Measurements from ENCODE around the gene CHN2. TPM values are rescaled to one million over a fixed set of nuclear protein-coding genes. Genes with fewer than 3 reads are reported as not detected.
"Not testable (repeated sequence)": the region's sequence is repeated elsewhere in the genome, so short reads cannot be mapped to it uniquely, and the experiment has no call there.

The CHN2 gene
- total and polyA plus RNA-seq, 10 donors = 4.2 to 52.0 (median 28.5) TPM

DNA sequence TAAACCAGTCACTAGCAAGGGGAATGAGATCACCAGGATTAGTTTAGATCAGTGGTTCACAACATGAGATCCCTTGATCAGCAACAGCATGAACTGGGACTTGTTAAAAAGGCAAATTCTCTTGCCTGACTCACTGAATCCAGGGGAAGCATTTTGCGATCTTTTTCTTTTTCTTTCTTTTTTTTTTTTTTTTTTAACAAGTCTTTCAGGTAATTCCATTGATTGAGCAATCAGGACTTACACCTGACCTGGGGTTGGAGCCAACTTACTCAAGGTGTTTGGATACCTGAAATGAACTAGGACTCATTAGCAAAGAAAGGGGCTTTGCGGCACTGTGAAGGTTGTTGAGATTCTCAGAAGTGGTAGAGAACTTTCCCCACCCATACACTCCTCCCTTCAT is 321.9 kb downstream of the CHN2 start:
- Histone ChIP-seq H3K4me1 (no peaks in the 10 kb centered on the region), H3K9me3 (peaks cover 0 to 11% (median 6%) of the 10 kb centered on the region in 8 donors), H3K27ac (no peak overlapping the region), H3K27me3 (replicated peaks in 1 of 7) (no peaks in the 10 kb centered on the region), H3K36me3 (peaks cover 0 to 17% (median 0%) of the 10 kb centered on the region in 6 donors), H3K4me3 (no peak overlapping the region)
- WGBS, 5 donors = 86 to 100% (median 95%) methylated on average over 2 of the region's 2 CpGs
- TF ChIP-seq CTCF (IDR thresholded peaks at IDR 0.05 in 8 of 11, conservative IDR thresholded peaks at IDR 0.05 in 3 of 11) (no peak), POLR2A (IDR thresholded peaks at IDR 0.05) (no peak), POLR2AphosphoS5 (IDR thresholded peaks at IDR 0.05) (no peak)
- no peak for DNase-seq
- intact Hi-C loops (cut with DNase I; ENCODE audit: low total_unique reads) = no loop called here

DNA sequence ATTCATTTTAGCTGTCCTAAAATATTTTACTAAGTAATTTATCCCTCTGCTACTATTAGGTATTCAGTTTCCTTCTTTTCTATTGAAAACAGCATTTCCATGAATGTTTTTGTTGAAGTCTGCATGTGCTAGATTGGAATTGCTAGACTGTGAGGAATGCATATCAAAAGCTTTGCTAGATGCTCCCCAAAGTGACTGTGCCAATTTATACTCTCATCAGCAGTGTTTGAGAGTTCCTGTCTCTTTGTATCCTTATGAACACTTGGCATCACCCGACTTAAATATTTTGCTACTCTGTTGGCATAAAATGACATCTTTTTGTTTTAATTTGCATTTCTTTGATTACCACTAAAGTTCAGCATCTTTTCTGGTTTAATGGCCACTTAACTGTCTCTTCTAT is 324.0 kb downstream of the CHN2 start:
- DNase-seq = no peak
- intact Hi-C loops (cut with DNase I; ENCODE audit: low total_unique reads) = no loop called here
- Histone ChIP-seq H3K4me3 (no peak overlapping the region), H3K36me3 (no peaks in the 10 kb centered on the region), H3K9me3 (peaks cover 0 to 24% (median 16%) of the 10 kb centered on the region in 8 donors), H3K27me3 (replicated peaks in 1 of 7) (no peaks in the 10 kb centered on the region), H3K27ac (no peak overlapping the region), H3K4me1 (no peaks in the 10 kb centered on the region)
- 69 to 79% (median 76%) methylated on average over 1 of the region's 1 CpG for WGBS, 5 donors
- TF ChIP-seq POLR2A (IDR thresholded peaks at IDR 0.05) (no peak), POLR2AphosphoS5 (IDR thresholded peaks at IDR 0.05) (no peak), CTCF (IDR thresholded peaks at IDR 0.05 in 8 of 11, conservative IDR thresholded peaks at IDR 0.05 in 3 of 11) (no peak)

GRCh38 chr7:29523728-29524127 is 329.2 kb downstream of the CHN2 start:
- Histone ChIP-seq H3K27me3 (replicated peaks in 1 of 7) (no peaks in the 10 kb centered on the region), H3K9me3 (peaks cover 0 to 24% (median 16%) of the 10 kb centered on the region in 8 donors), H3K36me3 (no peaks in the 10 kb centered on the region), H3K4me3 (no peak overlapping the region), H3K4me1 (no peaks in the 10 kb centered on the region), H3K27ac (no peak overlapping the region)
- TF ChIP-seq CTCF (IDR thresholded peaks at IDR 0.05 in 8 of 11, conservative IDR thresholded peaks at IDR 0.05 in 3 of 11) (no peak), POLR2AphosphoS5 (IDR thresholded peaks at IDR 0.05) (no peak), POLR2A (IDR thresholded peaks at IDR 0.05) (no peak)
- WGBS, 5 donors = 58 to 70% (median 63%) methylated on average over 2 of the region's 2 CpGs
- intact Hi-C loops (cut with DNase I; ENCODE audit: low total_unique reads) = no loop called here
- no peak for DNase-seq

DNA sequence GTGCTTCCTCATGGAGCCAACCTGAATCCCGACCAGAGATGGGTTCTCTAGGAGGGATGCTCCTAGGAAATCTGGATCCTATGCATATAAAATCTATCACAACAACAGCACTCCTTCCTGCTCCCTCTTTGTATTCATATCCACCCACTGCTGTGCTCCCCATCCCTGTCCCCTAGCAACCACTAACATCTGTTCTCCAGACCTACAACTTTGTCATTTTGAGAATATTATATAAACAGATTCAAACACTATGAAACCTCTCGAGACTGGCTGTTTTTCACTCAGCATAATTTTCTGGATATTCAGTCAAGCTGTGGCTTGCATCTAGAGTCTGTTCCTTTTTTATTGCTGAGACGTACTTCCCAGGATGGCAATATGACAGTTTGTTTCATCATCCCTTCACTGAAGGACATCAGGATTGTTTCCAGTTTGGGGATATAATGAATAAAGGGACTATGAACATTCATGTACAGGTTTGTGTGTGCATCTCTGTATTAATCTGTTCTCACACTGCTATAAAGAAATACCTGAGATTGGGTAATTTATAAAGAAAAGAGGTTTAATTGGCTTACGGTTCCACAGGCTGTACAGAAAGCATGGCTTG is 333.0 kb downstream of the CHN2 start:
- Histone ChIP-seq H3K27me3 (replicated peaks in 1 of 7) (no peaks in the 10 kb centered on the region), H3K4me1 (no peaks in the 10 kb centered on the region), H3K9me3 (peaks cover 0 to 19% (median 0%) of the 10 kb centered on the region in 8 donors), H3K36me3 (no peaks in the 10 kb centered on the region), H3K4me3 (no peak overlapping the region), H3K27ac (no peak overlapping the region)
- no peak for DNase-seq
- TF ChIP-seq CTCF (IDR thresholded peaks at IDR 0.05 in 8 of 11, conservative IDR thresholded peaks at IDR 0.05 in 3 of 11) = no peak
- no peak for TF ChIP-seq POLR2A (IDR thresholded peaks at IDR 0.05)
- TF ChIP-seq POLR2AphosphoS5 (IDR thresholded peaks at IDR 0.05) = no peak
- intact Hi-C loops (cut with DNase I; ENCODE audit: low total_unique reads) = no loop called here
- 81 to 93% (median 87%) methylated on average over 4 of the region's 4 CpGs for WGBS, 5 donors

- WGBS, 5 donors = 72 to 97% (median 90%) methylated on average over 2 to 7 of the region's 7 CpGs
- peaks cover 0 to 15% (median 0%) of the 10 kb centered on the region in 8 donors for H3K9me3 ChIP-seq
- intact Hi-C loops (cut with DNase I; ENCODE audit: low total_unique reads); H3K4me1 ChIP-seq; H3K4me3 ChIP-seq; H3K36me3 ChIP-seq; H3K27ac ChIP-seq; H3K27me3 ChIP-seq (replicated peaks in 1 of 7); DNase-seq: not testable (repeated sequence)
These were observed 334.0 kb downstream of the CHN2 start for GRCh38 chr7:29528526-29528925.

Measured in spleen (tissue), 11 donors.